ENCODE data around the gene NTSR2. TPM values are rescaled to one million over a fixed set of nuclear protein-coding genes. Genes with fewer than 3 reads are reported as not detected.

NTSR2 gene
- polyA plus RNA-seq, 1 experiment, result not detected

DNA sequence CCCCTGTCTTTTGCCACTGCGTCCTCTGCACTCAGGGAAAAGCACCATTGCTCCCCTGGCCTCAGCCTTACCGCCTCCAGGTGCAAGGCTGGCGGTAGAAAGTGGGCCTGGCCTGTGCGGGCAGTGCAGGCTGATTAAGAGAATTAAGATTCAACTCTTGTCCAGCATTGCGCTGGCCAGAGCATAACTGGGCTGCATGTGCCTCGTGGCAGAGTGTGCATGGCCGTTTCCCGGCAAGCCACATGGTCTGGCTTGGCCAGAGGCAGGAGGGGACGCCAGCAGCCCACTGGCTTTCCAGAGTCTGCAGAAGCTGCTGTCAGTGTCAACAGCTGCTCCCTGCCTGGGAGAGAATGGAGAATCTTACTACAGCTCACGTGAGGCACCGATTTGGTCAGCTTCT, 12.3 kb downstream of the NTSR2 start:
- Histone ChIP-seq H3K4me3 (ENCODE audit: low read depth, low read length) (no peak overlapping the region), H3K27me3 (ENCODE audit: control insufficient read depth, insufficient read depth, low read length) (peaks cover 44% of the 10 kb centered on the region), H3K9me3 (ENCODE audit: control insufficient read depth, insufficient read depth, low read length) (peaks cover 17% of the 10 kb centered on the region), H3K27ac (ENCODE audit: low read depth, low read length) (no peak overlapping the region)
- ChIA-PET CTCF (no interaction called here), POLR2A (no interaction called here)
- no peak for DNase-seq (ENCODE audit: low read depth, low spot score)
- TF ChIP-seq, protein P1, sequence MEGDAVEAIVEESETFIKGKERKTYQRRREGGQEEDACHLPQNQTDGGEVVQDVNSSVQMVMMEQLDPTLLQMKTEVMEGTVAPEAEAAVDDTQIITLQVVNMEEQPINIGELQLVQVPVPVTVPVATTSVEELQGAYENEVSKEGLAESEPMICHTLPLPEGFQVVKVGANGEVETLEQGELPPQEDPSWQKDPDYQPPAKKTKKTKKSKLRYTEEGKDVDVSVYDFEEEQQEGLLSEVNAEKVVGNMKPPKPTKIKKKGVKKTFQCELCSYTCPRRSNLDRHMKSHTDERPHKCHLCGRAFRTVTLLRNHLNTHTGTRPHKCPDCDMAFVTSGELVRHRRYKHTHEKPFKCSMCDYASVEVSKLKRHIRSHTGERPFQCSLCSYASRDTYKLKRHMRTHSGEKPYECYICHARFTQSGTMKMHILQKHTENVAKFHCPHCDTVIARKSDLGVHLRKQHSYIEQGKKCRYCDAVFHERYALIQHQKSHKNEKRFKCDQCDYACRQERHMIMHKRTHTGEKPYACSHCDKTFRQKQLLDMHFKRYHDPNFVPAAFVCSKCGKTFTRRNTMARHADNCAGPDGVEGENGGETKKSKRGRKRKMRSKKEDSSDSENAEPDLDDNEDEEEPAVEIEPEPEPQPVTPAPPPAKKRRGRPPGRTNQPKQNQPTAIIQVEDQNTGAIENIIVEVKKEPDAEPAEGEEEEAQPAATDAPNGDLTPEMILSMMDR (IDR thresholded peaks at IDR 0.05; ENCODE audit: low read depth, low read length), result no peak

DNA sequence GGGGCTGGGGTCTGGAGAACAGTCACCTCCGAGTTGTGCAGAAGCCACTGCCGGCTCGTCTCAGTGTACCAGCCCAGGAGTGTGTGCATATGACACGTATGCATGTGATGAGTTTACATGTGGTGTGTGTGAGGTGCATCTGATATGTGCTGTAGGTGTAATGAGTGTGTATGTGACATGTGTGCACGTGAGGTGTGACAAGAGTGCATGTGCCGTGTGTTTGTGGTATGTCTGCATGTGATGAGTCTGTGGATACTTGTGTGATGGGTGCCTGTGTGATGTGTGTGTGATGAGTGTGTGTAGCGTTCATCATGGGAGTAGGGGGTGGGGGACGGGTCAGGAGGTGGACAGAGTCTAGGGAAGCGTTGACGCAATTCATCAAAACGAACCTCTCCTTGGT, 12.8 kb downstream of the NTSR2 start:
- peaks cover 13% of the 10 kb centered on the region for H3K9me3 ChIP-seq (ENCODE audit: control insufficient read depth, insufficient read depth, low read length)
- POLR2A ChIA-PET, result no interaction called here
- TF ChIP-seq, protein P1 (IDR thresholded peaks at IDR 0.05; ENCODE audit: low read depth, low read length), result no peak
- H3K27me3 ChIP-seq (ENCODE audit: control insufficient read depth, insufficient read depth, low read length), result peaks cover 44% of the 10 kb centered on the region
- CTCF ChIA-PET, result interaction anchor here (1.3 kb wide), 1 partner anchor 36 kb away, joined by 4 read pairs; no protein-coding TSS in a partner anchor
- no peak overlapping the region for H3K27ac ChIP-seq (ENCODE audit: low read depth, low read length)
- DNase-seq (ENCODE audit: low read depth, low spot score), result no peak
- H3K4me3 ChIP-seq (ENCODE audit: low read depth, low read length), result no peak overlapping the region

GRCh38 chr2:11656671-11657101, 13.3 kb downstream of the NTSR2 start:
- ChIA-PET POLR2A (no interaction called here), CTCF (interaction anchor here (1.3 kb wide), 1 partner anchor 37 kb away, joined by 4 read pairs; no protein-coding TSS in a partner anchor)
- TF ChIP-seq, protein P1 (IDR thresholded peaks at IDR 0.05; ENCODE audit: low read depth, low read length), result no peak
- Histone ChIP-seq H3K9me3 (ENCODE audit: control insufficient read depth, insufficient read depth, low read length) (peaks cover 8% of the 10 kb centered on the region), H3K4me3 (ENCODE audit: low read depth, low read length) (no peak overlapping the region), H3K27ac (ENCODE audit: low read depth, low read length) (no peak overlapping the region), H3K27me3 (ENCODE audit: control insufficient read depth, insufficient read depth, low read length) (peaks cover 42% of the 10 kb centered on the region)
- DNase-seq (ENCODE audit: low read depth, low spot score), result no peak

- TF ChIP-seq, protein P1 (IDR thresholded peaks at IDR 0.05; ENCODE audit: low read depth, low read length), result no peak
- CTCF ChIA-PET, result interaction anchor here (1.3 kb wide), 1 partner anchor 37 kb away, joined by 4 read pairs; no protein-coding TSS in a partner anchor
- no peak for DNase-seq (ENCODE audit: low read depth, low spot score)
- Histone ChIP-seq H3K27me3 (ENCODE audit: control insufficient read depth, insufficient read depth, low read length) (peaks cover 45% of the 10 kb centered on the region), H3K9me3 (ENCODE audit: control insufficient read depth, insufficient read depth, low read length) (peaks cover 7% of the 10 kb centered on the region), H3K4me3 (ENCODE audit: low read depth, low read length) (no peak overlapping the region), H3K27ac (ENCODE audit: low read depth, low read length) (no peak overlapping the region)
- POLR2A ChIA-PET, result no interaction called here
Measured at GRCh38 chr2:11656252-11656651, 13.7 kb downstream of the NTSR2 start.

DNA sequence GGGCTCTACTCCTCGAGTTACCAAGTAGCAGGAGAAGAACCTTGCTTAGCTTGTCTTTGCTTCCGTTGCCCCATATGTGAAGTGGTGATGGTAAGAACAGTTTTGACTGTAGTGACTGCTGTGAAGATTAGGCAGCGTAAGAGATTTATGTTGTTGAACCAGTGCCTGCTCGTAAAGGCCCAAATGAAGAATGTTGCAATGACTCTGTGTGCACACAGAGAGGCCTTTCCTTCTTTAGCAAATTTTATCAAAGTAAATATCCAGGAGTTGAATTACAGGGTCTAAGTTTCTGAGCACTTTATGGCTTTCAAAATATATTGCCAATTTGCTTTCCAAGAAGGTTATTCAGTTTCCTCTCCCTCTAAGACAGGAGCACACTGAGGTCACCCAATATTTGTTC, 14.5 kb downstream of the NTSR2 start:
- POLR2A ChIA-PET, result no interaction called here

More for the DNA sequence above, 14.5 kb downstream of the NTSR2 start:
- no peak for DNase-seq (ENCODE audit: low read depth, low spot score)
- H3K27ac ChIP-seq (ENCODE audit: low read depth, low read length), result no peak overlapping the region
- peaks cover 7% of the 10 kb centered on the region for H3K9me3 ChIP-seq (ENCODE audit: control insufficient read depth, insufficient read depth, low read length)
- H3K4me3 ChIP-seq (ENCODE audit: low read depth, low read length), result no peak overlapping the region
- CTCF ChIA-PET, result no interaction called here
- TF ChIP-seq, protein P1 (IDR thresholded peaks at IDR 0.05; ENCODE audit: low read depth, low read length), result no peak
- H3K27me3 ChIP-seq (ENCODE audit: control insufficient read depth, insufficient read depth, low read length), result peaks cover 45% of the 10 kb centered on the region

Data from AG04450 (cell line).